ENCODE data around the gene BTN2A1. TPM values are rescaled to one million over a fixed set of nuclear protein-coding genes. Genes with fewer than 3 reads are reported as not detected.
A peak's percentile ranks its signal among the peaks of the same experiment; 100 is the strongest.

The BTN2A1 gene
- total and polyA plus RNA-seq, 9 of the 15 experiments (the other 6 are each of a cell fraction or from before 2014, with no cell fraction given): 6.7 to 22.1 (median 16.4) TPM

DNA sequence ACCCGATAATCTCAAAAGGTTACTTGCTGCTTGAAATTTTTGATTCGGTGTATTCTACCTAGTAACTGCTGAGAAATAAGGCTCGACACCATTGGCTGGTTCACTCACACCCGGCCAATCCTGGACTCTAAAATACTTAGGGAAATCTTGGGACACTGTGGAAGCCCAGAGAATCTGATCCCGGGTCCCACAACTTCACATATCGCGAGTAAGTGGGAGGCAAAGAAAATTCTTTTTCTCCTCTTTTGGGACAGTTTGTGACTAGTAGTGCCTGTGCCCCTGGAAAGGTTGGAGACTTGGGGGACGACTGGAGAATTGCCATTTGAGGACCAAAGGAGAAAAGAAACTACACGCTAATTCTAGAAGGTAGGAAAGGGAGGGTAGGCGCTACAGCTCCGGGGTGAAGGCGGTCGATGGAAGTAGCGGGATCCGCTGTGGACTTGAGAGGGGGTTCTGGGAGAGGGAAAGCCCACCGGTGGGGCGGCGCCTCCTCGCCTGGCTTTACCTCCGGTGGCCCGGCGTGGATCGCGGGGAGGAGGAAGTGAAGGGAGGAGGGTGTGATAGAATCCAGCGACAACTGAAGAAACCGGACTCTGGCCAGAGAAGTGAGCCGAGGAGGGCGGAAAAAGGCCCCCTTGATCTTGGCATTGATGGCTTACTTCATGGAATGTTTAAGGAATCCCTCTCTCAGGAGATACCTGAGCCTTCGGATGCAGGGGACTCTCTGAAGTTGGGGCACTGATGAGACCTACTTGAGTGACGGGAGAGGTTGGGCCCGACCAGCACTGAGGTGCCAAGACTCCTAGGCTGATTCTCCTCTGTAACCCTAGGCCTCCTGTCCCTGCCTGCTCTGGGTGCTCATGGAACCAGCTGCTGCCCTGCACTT, 36.3 kb upstream of the BTN2A1 start (continued):
- TF ChIP-seq TAF15 (IDR thresholded peaks at IDR 0.05; ENCODE audit: low read depth, low read length): no peak
- TF ChIP-seq ZNF445 (CRISPR knock-in tag; IDR thresholded peaks at IDR 0.05; ENCODE audit: low read depth): no peak
- TF ChIP-seq, protein P1, sequence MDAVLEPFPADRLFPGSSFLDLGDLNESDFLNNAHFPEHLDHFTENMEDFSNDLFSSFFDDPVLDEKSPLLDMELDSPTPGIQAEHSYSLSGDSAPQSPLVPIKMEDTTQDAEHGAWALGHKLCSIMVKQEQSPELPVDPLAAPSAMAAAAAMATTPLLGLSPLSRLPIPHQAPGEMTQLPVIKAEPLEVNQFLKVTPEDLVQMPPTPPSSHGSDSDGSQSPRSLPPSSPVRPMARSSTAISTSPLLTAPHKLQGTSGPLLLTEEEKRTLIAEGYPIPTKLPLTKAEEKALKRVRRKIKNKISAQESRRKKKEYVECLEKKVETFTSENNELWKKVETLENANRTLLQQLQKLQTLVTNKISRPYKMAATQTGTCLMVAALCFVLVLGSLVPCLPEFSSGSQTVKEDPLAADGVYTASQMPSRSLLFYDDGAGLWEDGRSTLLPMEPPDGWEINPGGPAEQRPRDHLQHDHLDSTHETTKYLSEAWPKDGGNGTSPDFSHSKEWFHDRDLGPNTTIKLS (IDR thresholded peaks at IDR 0.05; ENCODE audit: borderline replicate concordance, low read depth): 0 out of 2 replicates have a peak, but pooled peaks have one; percentile 60
- TF ChIP-seq, protein P2, sequence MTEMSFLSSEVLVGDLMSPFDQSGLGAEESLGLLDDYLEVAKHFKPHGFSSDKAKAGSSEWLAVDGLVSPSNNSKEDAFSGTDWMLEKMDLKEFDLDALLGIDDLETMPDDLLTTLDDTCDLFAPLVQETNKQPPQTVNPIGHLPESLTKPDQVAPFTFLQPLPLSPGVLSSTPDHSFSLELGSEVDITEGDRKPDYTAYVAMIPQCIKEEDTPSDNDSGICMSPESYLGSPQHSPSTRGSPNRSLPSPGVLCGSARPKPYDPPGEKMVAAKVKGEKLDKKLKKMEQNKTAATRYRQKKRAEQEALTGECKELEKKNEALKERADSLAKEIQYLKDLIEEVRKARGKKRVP (CRISPR knock-in tag; IDR thresholded peaks at IDR 0.05): no peak
- TF ChIP-seq ZNF561 (CRISPR knock-in tag; conservative IDR thresholded peaks at IDR 0.05): no peak
- no peak for TF ChIP-seq JUN (IDR thresholded peaks at IDR 0.05; ENCODE audit: borderline replicate concordance, low read depth, low read length)
- TF ChIP-seq JUN (CRISPR knock-in tag; IDR thresholded peaks at IDR 0.05; ENCODE audit: borderline replicate concordance): no peak
- TF ChIP-seq POLR2A (conservative IDR thresholded peaks at IDR 0.05): peak; percentile 67
- peak; percentile 18; the same call in 1 of the 2 replicates for TF ChIP-seq MTA1 (IDR thresholded peaks at IDR 0.05; ENCODE audit: borderline replicate concordance)
- no peak for TF ChIP-seq NFXL1 (CRISPR knock-in tag; IDR thresholded peaks at IDR 0.05)
- TF ChIP-seq CXXC5 (CRISPR knock-in tag; IDR thresholded peaks at IDR 0.05): no peak; the same call in 1 of the 2 replicates
- TF ChIP-seq PYGO2 (tag; IDR thresholded peaks at IDR 0.05): no peak
- TF ChIP-seq, protein P3, sequence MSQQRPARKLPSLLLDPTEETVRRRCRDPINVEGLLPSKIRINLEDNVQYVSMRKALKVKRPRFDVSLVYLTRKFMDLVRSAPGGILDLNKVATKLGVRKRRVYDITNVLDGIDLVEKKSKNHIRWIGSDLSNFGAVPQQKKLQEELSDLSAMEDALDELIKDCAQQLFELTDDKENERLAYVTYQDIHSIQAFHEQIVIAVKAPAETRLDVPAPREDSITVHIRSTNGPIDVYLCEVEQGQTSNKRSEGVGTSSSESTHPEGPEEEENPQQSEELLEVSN (IDR thresholded peaks at IDR 0.05; ENCODE audit: borderline replicate concordance in 1 of 2, extremely low read depth in 1 of 2, insufficient read depth in 1 of 2, insufficient read length in 1 of 2, low read depth in 1 of 2, low read length in 1 of 2, poor library complexity in 1 of 2, severe bottlenecking in 1 of 2): peak; percentile 20 to 54
- TF ChIP-seq IFI16 (CRISPR knock-in tag; IDR thresholded peaks at IDR 0.05): no peak
- no peak for TF ChIP-seq ZNF589 (CRISPR knock-in tag; IDR thresholded peaks at IDR 0.05; ENCODE audit: low read depth)
- TF ChIP-seq NBN (IDR thresholded peaks at IDR 0.05; ENCODE audit: low read depth): 0 out of 2 replicates have a peak, but pooled peaks have one; percentile 48
- no peak for TF ChIP-seq SMARCC2 (IDR thresholded peaks at IDR 0.05; ENCODE audit: low read depth)
- peak; percentile 82 for TF ChIP-seq SPI1 (IDR thresholded peaks at IDR 0.05; ENCODE audit: borderline replicate concordance, low read depth, low read length)
- TF ChIP-seq XRCC3 (IDR thresholded peaks at IDR 0.05): no peak
- TF ChIP-seq NFE2 (IDR thresholded peaks at IDR 0.05; ENCODE audit: low read depth): no peak
- TF ChIP-seq, protein P4, sequence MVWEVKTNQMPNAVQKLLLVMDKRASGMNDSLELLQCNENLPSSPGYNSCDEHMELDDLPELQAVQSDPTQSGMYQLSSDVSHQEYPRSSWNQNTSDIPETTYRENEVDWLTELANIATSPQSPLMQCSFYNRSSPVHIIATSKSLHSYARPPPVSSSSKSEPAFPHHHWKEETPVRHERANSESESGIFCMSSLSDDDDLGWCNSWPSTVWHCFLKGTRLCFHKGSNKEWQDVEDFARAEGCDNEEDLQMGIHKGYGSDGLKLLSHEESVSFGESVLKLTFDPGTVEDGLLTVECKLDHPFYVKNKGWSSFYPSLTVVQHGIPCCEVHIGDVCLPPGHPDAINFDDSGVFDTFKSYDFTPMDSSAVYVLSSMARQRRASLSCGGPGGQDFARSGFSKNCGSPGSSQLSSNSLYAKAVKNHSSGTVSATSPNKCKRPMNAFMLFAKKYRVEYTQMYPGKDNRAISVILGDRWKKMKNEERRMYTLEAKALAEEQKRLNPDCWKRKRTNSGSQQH (CRISPR knock-in tag; IDR thresholded peaks at IDR 0.05): no peak
- TF ChIP-seq, protein P5, sequence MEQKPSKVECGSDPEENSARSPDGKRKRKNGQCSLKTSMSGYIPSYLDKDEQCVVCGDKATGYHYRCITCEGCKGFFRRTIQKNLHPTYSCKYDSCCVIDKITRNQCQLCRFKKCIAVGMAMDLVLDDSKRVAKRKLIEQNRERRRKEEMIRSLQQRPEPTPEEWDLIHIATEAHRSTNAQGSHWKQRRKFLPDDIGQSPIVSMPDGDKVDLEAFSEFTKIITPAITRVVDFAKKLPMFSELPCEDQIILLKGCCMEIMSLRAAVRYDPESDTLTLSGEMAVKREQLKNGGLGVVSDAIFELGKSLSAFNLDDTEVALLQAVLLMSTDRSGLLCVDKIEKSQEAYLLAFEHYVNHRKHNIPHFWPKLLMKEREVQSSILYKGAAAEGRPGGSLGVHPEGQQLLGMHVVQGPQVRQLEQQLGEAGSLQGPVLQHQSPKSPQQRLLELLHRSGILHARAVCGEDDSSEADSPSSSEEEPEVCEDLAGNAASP (IDR thresholded peaks at IDR 0.05): no peak
